ENCODE measurements around the gene CD47. TPM values are rescaled to one million over a fixed set of nuclear protein-coding genes. Genes with fewer than 3 reads are reported as not detected.
A peak's percentile ranks its signal among the peaks of the same experiment; 100 is the strongest.

The CD47 gene
- total RNA-seq, 4 donors from 2014 or later, result 146 to 167 (median 160) TPM

DNA sequence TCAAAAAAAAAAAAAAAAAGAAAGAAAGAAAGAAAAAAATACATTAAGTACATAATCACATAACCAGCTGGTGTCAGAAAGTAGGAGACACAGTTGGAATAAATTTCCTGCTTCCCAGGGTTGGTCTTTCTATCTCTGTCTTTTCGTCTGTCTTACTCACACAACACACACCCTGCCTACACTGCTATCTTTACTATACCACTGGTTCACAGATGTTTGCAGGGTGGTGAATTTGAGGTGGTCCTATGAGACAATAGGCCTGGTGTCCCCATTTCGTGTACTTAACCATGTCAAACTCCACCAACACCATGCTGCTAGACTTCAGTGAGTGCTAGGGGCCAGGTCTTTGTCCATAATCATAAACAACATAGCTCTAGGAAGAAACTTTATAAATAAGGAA is 17.6 kb upstream of the CD47 start:
- 86 to 97% methylated on average over 2 of the region's 2 CpGs for WGBS, 2 donors
- no peaks in the 10 kb centered on the region for H3K9me3 ChIP-seq
- TF ChIP-seq, protein P1, sequence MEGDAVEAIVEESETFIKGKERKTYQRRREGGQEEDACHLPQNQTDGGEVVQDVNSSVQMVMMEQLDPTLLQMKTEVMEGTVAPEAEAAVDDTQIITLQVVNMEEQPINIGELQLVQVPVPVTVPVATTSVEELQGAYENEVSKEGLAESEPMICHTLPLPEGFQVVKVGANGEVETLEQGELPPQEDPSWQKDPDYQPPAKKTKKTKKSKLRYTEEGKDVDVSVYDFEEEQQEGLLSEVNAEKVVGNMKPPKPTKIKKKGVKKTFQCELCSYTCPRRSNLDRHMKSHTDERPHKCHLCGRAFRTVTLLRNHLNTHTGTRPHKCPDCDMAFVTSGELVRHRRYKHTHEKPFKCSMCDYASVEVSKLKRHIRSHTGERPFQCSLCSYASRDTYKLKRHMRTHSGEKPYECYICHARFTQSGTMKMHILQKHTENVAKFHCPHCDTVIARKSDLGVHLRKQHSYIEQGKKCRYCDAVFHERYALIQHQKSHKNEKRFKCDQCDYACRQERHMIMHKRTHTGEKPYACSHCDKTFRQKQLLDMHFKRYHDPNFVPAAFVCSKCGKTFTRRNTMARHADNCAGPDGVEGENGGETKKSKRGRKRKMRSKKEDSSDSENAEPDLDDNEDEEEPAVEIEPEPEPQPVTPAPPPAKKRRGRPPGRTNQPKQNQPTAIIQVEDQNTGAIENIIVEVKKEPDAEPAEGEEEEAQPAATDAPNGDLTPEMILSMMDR (IDR thresholded peaks at IDR 0.05), result no peak
- TF ChIP-seq POLR2A (IDR thresholded peaks at IDR 0.05), result no peak
- intact Hi-C loops (cut with DNase I), result no loop called here
- no peaks in the 10 kb centered on the region for H3K36me3 ChIP-seq
- H3K27me3 ChIP-seq, result no peaks in the 10 kb centered on the region
- DNase-seq, result no peak
- H3K27ac ChIP-seq, result no peak overlapping the region
- no peak overlapping the region for H3K4me3 ChIP-seq (replicated peaks in 1 of 3)
- peaks cover 4 to 8% of the 10 kb centered on the region in 2 donors for H3K4me1 ChIP-seq

DNA sequence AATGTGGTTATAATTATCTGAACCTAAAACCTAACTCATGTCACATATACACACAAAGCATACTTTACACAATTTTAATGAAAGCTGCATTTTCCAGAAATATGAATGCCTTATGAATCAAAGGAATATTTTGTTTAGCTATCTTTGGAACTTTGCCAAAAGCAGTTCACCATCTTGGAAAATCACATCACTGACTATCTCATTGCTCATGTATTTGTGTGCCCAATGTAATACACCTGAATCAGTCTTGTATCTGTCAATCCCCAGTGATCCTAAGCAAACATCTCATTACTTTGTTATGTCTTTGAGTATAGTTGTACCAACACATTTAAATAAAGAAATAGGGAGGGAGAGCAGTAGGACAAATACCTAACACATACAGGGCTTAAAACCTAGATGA is 15.6 kb upstream of the CD47 start:
- Histone ChIP-seq H3K4me3 (replicated peaks in 1 of 3) (no peak overlapping the region), H3K27me3 (no peaks in the 10 kb centered on the region), H3K36me3 (no peaks in the 10 kb centered on the region), H3K9me3 (no peaks in the 10 kb centered on the region), H3K4me1 (peaks cover 4 to 8% of the 10 kb centered on the region in 2 donors), H3K27ac (no peak overlapping the region)
- TF ChIP-seq, protein P1 (IDR thresholded peaks at IDR 0.05), result no peak
- no peak for TF ChIP-seq POLR2A (IDR thresholded peaks at IDR 0.05)
- intact Hi-C loops (cut with DNase I), result no loop called here
- DNase-seq, result no peak

DNA sequence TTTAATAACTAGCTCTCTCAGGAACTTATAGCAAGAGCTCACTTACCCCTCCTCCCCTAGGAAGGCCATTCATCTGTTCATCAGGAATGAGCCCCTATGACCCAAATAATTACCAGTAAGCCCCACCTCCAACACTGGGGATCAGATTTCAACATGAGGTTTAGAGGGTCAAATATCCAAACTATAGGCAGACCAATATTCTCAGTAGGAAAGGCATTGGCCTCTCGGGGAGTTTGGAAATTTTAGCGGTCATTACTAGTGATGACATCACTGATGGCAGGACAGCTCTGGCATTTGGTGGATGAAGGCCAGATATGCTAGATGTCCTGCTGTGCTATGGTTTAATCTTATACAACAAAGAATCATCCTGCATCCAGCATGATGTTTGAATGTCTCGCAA is 15.2 kb upstream of the CD47 start:
- 89 to 93% methylated on average over 3 of the region's 3 CpGs for WGBS, 2 donors
- Histone ChIP-seq H3K27me3 (no peaks in the 10 kb centered on the region), H3K36me3 (no peaks in the 10 kb centered on the region), H3K4me3 (replicated peaks in 1 of 3) (no peak overlapping the region), H3K27ac (no peak overlapping the region), H3K4me1 (peaks cover 4 to 8% of the 10 kb centered on the region in 2 donors), H3K9me3 (no peaks in the 10 kb centered on the region)
- no peak for TF ChIP-seq POLR2A (IDR thresholded peaks at IDR 0.05)
- TF ChIP-seq, protein P1 (IDR thresholded peaks at IDR 0.05), result no peak
- intact Hi-C loops (cut with DNase I), result no loop called here
- DNase-seq, result no peak

DNA sequence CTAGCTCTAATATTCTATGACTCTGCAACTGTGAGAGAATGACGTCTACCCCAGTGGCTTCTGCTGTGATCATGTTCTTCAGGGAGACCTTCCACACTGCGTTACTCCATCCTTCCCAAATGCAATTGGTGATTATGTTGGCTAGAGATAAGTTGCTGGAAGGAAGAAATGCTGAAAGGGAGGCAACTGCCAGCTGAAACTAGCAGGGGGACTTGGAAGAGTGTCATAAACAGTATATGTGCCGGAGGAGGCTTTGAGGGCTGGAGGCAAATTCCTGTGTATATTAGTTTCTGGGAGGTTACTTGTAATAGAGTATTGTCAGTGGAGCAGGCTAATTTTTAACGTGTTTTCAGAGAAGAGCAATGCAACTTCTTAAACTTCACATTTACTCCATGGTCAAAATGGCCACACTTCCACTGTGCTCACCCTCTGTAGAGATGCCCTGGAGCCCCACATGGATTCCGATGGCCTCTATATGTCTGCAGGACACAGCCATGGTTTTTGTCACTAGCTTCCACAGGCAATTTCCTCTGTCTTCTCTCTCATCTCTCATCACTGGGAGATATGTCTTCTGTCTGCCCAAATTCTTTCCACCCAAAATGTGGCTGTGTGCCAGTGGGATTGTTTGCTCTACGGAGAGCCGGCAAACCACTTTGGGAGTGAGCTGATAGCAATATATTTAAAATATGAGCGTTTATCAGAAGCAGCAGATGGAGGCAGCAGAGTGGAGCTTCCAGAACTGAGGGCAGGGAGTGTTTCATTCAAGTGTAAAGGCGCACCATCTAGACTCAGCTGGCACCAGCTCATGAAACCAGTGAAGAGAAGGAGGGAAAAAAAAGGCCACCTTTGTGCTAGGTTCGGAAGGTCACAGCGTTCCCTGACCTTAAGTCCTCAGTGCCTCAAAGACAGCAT is 13.3 kb upstream of the CD47 start:
- Histone ChIP-seq H3K36me3 (no peaks in the 10 kb centered on the region), H3K27ac (peak overlapping the region; percentile 13 to 32 (median 21)), H3K9me3 (no peaks in the 10 kb centered on the region), H3K4me1 (peaks cover 15 to 22% of the 10 kb centered on the region in 2 donors), H3K4me3 (replicated peaks in 1 of 3) (no peak overlapping the region), H3K27me3 (no peaks in the 10 kb centered on the region)
- intact Hi-C loops (cut with DNase I), result no loop called here
- WGBS, 2 donors, result 53 to 59% methylated on average over 11 of the region's 11 CpGs
- peak; percentile 51 to 56 for DNase-seq
- no peak for TF ChIP-seq POLR2A (IDR thresholded peaks at IDR 0.05)
- TF ChIP-seq, protein P1 (IDR thresholded peaks at IDR 0.05), result peak in 1 of 6 experiments; percentile 10

DNA sequence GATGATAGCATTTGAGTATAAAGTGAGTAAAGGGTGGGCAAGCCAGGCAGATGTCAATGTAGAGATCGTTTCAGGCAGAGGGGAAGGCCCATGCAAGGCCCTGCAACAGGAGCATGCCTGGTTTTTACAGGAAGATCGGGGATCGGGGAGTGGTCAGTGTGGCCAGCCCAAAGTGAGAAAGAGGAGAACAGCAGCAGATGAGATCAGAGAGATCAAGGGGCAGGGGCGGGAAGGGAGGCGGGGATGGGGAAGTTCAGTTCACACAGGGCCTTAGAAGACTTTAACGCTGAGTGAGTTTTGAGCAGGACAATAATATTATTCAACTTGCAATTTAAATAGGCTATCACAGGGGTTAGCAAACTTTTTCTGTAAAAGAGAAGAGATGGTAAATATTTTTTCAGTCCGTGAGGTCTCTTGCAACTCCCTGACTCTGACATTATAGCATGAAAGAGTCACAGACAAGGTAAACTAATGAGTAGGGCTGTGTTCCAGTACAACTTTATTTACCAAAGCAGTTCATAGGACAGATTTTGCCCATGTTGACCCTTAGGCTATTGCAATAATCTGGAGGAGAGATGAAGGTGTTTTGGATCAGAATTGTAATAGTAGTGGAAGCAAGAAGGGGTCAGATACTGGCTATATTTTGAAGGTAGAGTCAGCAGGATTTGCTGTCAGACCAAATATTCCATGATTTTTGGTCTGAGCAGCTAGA is 12.4 kb upstream of the CD47 start:
- no peaks in the 10 kb centered on the region for H3K27me3 ChIP-seq
- no peaks in the 10 kb centered on the region for H3K9me3 ChIP-seq
- no peak overlapping the region for H3K4me3 ChIP-seq (replicated peaks in 1 of 3)
- H3K36me3 ChIP-seq, result no peaks in the 10 kb centered on the region
- 84 to 86% methylated on average over 7 of the region's 7 CpGs for WGBS, 2 donors
- TF ChIP-seq POLR2A (IDR thresholded peaks at IDR 0.05), result no peak
- TF ChIP-seq, protein P1 (IDR thresholded peaks at IDR 0.05), result no peak
- no peak for DNase-seq
- H3K4me1 ChIP-seq, result peaks cover 22 to 25% of the 10 kb centered on the region in 2 donors
- intact Hi-C loops (cut with DNase I), result no loop called here
- H3K27ac ChIP-seq, result no peak overlapping the region
